Calu3 (cell line): ENCODE measurements around the gene TM9SF3. TPM values are rescaled to one million over a fixed set of nuclear protein-coding genes. Genes with fewer than 3 reads are reported as not detected.

Experiments used
- BruUV-seq: library from RNA; stranded (reverse); fragments of 400-500 nt; replicated peaks from 2 replicates; lab custom pipeline; 2021; lab: Mats Ljungman, UMichigan
- CTCF ChIA-PET: fragments of 300-600 bp; sonication (Branson Sonifier 250); formaldehyde crosslinking; loops from one replicate; lab custom pipeline; 2022; ENCODE audit warnings: antibody characterized with exemption; lab: Charles Lee
- DNase-seq: peaks from one replicate; pipeline ENCODE4 v3.0.0; 2022
- H3K27ac Mint-ChIP-seq: one replicate; pipeline ENCODE4 v1.8.0; 2022; ENCODE audit warnings: mixed read lengths; ENCODE audit not compliant: unreplicated experiment
- H3K27me3 Mint-ChIP-seq: one replicate; pipeline ENCODE4 v1.8.0; 2022; ENCODE audit warnings: mixed read lengths; ENCODE audit not compliant: unreplicated experiment
- H3K36me3 Mint-ChIP-seq: one replicate; pipeline ENCODE4 v1.8.0; 2022; ENCODE audit warnings: mild to moderate bottlenecking, moderate library complexity, mixed read lengths; ENCODE audit not compliant: insufficient read depth, unreplicated experiment
- H3K4me1 Mint-ChIP-seq: one replicate; pipeline ENCODE4 v1.8.0; 2022; ENCODE audit warnings: mild to moderate bottlenecking, low read depth, mixed read lengths; ENCODE audit not compliant: unreplicated experiment
- H3K4me3 Mint-ChIP-seq: one replicate; pipeline ENCODE4 v1.8.0; 2022; ENCODE audit warnings: mild to moderate bottlenecking, low read depth, moderate library complexity, mixed read lengths; ENCODE audit not compliant: unreplicated experiment
- H3K9me3 Mint-ChIP-seq: one replicate; pipeline ENCODE4 v1.8.0; 2022; ENCODE audit warnings: low read depth, mixed read lengths; ENCODE audit not compliant: unreplicated experiment
- CTCF ChIP-seq: fragments of 200-600 bp; IDR thresholded peaks from one replicate; pipeline ENCODE4 v1.8.0; 2022; ENCODE audit warnings: antibody characterized with exemption; ENCODE audit not compliant: unreplicated experiment
- intact Hi-C: fragments of 100-400 bp; cut with micrococcal nuclease; formaldehyde crosslinking; loops from one replicate; pipeline ENCODE4 v1.10.0; 2022; ENCODE audit not compliant: unreplicated experiment
- total RNA-seq: library from RNA; stranded (reverse); gene quantifications from 2 replicates; pipeline ENCODE4 v1.2.3, GENCODE V29; 2022

The TM9SF3 gene
- total RNA-seq, 1 experiment from 2014 or later, result 177 TPM

DNA sequence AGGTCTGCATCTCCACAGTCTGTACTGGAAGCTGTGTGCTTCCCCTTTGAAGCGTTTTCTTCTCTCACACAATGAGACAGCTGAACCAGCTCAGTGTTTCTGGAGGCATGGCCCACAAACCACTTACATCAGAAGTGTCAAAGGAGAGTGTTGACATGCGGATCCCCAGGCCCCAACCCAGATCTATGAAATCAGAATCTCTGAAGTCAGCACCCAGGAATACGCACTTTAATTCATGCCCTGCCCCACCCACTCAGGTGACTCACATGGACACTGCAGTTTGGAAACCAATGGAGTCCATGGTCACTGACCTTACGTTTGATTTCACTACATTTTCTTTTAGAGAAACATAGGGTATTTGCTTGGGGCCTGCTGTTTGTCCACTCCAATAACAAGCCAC is 92.1 kb downstream of the TM9SF3 start:
- CTCF ChIA-PET, result no interaction called here

DNA sequence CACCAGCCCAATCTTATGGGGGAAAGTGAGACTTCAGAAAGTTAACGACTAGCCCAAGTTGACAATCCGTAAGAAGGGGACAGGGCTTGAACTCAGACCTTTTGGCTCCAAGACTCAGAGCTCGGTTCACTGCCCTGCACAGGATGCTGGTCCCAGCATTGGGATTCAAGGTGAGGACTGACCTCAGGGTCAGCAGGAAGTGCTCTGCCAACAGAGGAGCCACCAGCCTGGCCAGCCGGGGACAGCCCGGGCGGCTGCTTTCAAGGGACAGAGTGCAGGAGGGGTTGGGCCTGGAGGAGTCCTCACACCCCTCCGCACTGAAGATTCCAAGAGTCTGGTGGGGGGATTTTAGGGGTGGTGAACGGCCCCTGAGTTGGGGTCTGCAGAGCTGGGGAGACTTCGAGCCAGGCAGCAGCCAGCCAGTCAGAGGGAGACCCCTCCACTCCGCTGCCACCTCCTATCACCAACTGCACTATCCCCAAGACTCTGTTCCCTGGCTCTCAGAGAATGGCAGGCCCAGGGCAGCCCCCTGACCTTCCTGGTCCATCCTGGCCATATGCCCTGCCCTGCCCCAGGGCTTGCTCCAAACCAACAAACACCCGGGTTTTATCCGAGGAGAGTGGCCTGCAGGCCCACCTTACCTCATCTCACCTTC is 92.8 kb downstream of the TM9SF3 start:
- no peak overlapping the region for H3K27ac Mint-ChIP-seq
- CTCF ChIA-PET, result no interaction called here
- intact Hi-C loops, result no loop called here
- H3K4me1 Mint-ChIP-seq, result no peaks in the 10 kb centered on the region
- DNase-seq, result no peak
- H3K36me3 Mint-ChIP-seq, result peaks cover 5% of the 10 kb centered on the region
- no TSS peak for BruUV-seq
- TF ChIP-seq CTCF, result no peak
- peaks cover 31% of the 10 kb centered on the region for H3K27me3 Mint-ChIP-seq
- no peaks in the 10 kb centered on the region for H3K9me3 Mint-ChIP-seq
- no peak overlapping the region for H3K4me3 Mint-ChIP-seq

More for the DNA sequence above, 92.1 kb downstream of the TM9SF3 start:
- Mint-ChIP-seq H3K27me3 (peaks cover 24% of the 10 kb centered on the region), H3K4me1 (no peaks in the 10 kb centered on the region), H3K4me3 (no peak overlapping the region), H3K36me3 (no peaks in the 10 kb centered on the region), H3K27ac (no peak overlapping the region), H3K9me3 (no peaks in the 10 kb centered on the region)
- intact Hi-C loops, result no loop called here
- BruUV-seq, result no TSS peak
- TF ChIP-seq CTCF, result no peak
- no peak for DNase-seq

DNA sequence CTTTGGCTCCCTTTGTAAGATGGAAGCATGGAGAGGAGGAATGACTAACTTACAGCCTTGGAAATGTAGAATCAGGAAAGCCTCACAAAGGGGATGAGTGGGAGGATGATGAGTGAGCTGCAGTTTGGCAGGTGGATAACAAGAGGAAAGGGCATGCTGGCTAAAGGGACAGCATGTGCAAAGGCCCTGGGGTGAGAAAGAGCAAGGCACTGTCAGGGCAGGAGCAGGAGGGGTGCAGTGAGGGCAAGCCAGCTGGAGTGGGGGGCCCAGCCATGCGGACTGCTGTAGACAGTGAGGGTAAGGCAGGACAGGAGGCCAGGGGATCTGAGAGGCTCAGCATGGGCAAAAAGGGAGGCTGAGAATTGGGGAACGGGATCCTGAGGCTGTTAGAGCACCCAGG is 93.6 kb downstream of the TM9SF3 start:
- Mint-ChIP-seq H3K4me1 (no peaks in the 10 kb centered on the region), H3K9me3 (no peaks in the 10 kb centered on the region), H3K4me3 (no peak overlapping the region), H3K27me3 (peaks cover 38% of the 10 kb centered on the region), H3K36me3 (peaks cover 5% of the 10 kb centered on the region), H3K27ac (no peak overlapping the region)
- no peak for DNase-seq
- no peak for TF ChIP-seq CTCF
- CTCF ChIA-PET, result no interaction called here
- intact Hi-C loops, result no loop called here
- no TSS peak for BruUV-seq

GRCh38 chr10:96491303-96491702 is 95.5 kb downstream of the TM9SF3 start:
- Mint-ChIP-seq H3K27ac (no peak overlapping the region), H3K9me3 (no peaks in the 10 kb centered on the region), H3K36me3 (peaks cover 5% of the 10 kb centered on the region), H3K4me1 (no peaks in the 10 kb centered on the region), H3K27me3 (peaks cover 55% of the 10 kb centered on the region), H3K4me3 (no peak overlapping the region)
- intact Hi-C loops, result no loop called here
- CTCF ChIA-PET, result interaction anchor here (0.9 to 1.4 kb wide), 3 partner anchors 23 to 252 kb away, joined by 3 to 4 read pairs (median 3); partner anchors contain the start of gene TLL2
- TF ChIP-seq CTCF, result no peak
- BruUV-seq, result no TSS peak
- DNase-seq, result no peak
